Left ventricle myocardium superior (tissue), 1 donor: ENCODE data around the gene STX16. TPM values are rescaled to one million over a fixed set of nuclear protein-coding genes. Genes with fewer than 3 reads are reported as not detected.
"Not testable (repeated sequence)": the region's sequence is repeated elsewhere in the genome, so short reads cannot be mapped to it uniquely, and the experiment has no call there.

Source experiments
- ATAC-seq: fragments of 200-7000 bp; cut with Tn5 transposase; one replicate; pipeline ENCODE4 v1.9.1; 2020; ENCODE audit warnings: mild to moderate bottlenecking, moderate library complexity
- DNase-seq: peaks from one replicate; pipeline ENCODE4 v3.0.0-alpha.2; 2020
- intact Hi-C: fragments of 100-400 bp; cut with micrococcal nuclease; formaldehyde crosslinking; loops from one replicate; pipeline ENCODE4 v1.11.0; 2022
- total RNA-seq: library from RNA; stranded (reverse); fragmentation: NEBNext Ultra II Directional; extraction: Animal tissue kit (Norgen Biotek cat#: 25700); gene quantifications from one replicate; pipeline ENCODE4 v1.2.1, GENCODE V29; 2021
- donor health status: DM: no; HTN: yes; CAD: no; lungs with severe emphysema.

STX16 gene
- total RNA-seq, 1 donor from 2014 or later: 24.8 TPM

DNA sequence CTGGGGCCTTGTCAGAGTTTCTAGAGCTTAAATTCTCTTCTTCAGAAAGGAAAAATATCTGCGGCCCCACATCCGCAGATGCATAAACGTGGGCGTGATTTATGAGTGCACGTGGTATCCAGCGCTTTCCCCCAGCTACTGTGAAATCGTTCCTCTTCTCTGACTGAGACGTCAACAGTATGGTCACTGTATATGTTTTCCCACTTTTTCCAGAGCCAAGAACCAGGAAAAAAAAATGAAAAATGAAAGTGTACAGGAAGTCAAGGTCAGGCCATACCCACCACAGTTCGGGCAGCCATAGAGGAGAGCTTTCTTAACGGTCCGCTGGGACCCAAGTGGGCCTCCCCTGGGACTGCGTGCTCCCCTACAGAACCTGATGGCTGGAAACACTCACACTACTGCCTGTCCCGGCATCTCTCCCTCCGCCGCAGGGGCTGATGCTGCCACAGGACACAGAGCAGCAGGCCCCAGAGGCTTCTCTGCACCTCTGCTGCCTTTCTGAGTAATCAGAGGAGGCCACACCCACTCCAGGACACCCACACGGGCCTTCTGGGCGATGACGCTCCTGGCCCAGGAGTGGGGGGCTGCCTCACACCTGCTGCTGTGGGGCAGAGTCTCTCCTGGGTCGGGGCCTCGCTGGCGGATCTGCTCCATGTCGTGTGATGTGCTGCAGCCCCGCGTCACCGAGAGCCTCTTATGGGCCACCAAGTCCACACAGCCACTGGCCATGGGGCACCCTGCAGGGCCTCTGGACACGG lies 16.4 kb upstream of the STX16 start:
- DNase-seq: no peak
- intact Hi-C loops: no loop called here
- no peak for ATAC-seq

- intact Hi-C loops: no loop called here
- ATAC-seq (no peak), DNase-seq (no peak)
Observed at GRCh38 chr20:58635279-58635665, 15.8 kb upstream of the STX16 start.

GRCh38 chr20:58636396-58636982 lies 14.6 kb upstream of the STX16 start:
- ATAC-seq: no peak
- DNase-seq: no peak

GRCh38 chr20:58636983-58637421 lies 14.1 kb upstream of the STX16 start:
- DNase-seq (no peak), ATAC-seq (peak; percentile 21)
- intact Hi-C loops: no loop called here

More at GRCh38 chr20:58636396-58636982, 14.6 kb upstream of the STX16 start:
- intact Hi-C loops: no loop called here

GRCh38 chr20:58637466-58638213 lies 13.4 kb upstream of the STX16 start:
- no peak for DNase-seq
- intact Hi-C loops: no loop called here
- ATAC-seq: no peak

GRCh38 chr20:58638467-58639181 lies 12.5 kb upstream of the STX16 start:
- ATAC-seq (no peak), DNase-seq (no peak)
- intact Hi-C loops: no loop called here

DNA sequence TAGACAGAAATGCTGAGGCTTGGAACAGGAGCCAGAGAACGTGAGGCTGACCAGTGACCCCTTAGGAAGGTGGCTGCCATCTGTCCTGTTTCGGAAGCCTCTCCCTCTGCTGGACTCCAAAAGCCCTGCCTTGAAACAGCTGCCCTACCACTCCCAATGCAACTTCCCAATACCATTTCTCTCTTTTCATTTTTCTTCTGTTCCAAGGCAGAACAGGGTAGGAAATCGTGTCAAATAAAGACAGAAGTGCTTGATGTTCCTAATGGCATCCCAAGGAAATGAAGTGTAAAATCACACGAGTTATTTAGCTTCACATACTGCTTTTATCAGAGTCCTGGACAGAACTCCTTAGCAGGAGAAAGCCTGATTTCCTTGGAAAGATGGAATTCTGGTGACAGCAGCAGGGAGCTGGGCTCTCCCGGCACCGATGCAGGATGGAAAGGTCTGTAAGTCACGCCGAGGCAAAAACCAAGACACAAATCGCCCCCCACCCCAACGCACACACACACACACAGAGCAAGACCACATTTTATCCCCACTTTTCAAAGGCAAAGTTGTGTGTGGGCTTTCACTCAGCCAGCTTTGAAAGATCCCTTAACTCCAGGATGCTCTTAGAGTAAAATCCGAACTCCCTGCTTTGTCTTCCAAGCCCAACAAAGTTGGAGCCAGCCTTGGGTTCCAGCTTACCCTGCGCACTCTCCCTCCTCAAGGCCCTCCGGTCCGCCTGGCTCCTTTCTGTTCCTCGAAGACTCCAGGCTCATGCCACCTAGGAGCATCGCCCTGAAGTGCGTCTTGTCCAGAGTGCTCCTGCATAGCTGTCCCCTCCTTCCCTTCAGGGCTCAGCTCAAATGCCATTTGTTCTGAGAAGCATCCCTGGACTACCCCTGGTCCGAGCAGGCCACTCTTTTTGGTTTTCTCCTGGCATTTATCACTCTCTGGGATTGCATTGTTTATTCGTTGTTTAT lies 11.6 kb upstream of the STX16 start:
- DNase-seq: no peak
- ATAC-seq: no peak
- intact Hi-C loops: no loop called here

- intact Hi-C loops: no loop called here
- ATAC-seq (no peak), DNase-seq (no peak)
Observed at GRCh38 chr20:58640446-58640845, 10.6 kb upstream of the STX16 start.

DNA sequence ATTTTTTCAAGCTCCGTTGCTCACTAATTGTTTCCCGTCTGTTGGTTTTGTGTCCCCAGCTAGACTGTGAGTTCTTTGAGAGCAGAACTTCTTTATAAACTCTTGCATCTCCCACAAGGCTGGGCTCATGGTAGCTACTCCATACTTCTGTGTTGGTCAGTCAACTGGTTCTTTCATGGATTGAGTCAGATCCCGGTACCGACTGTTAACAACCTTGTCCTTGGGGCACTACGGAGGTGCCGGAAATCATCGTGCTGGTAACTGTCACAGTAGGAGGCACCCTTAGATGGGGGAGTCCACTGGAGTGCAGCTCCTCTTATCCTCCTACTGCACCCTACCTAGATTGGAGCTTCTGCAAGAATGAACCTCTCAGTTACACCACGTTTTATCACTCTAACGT lies 8.6 kb upstream of the STX16 start:
- DNase-seq: no peak
- intact Hi-C loops: no loop called here
- ATAC-seq: no peak

GRCh38 chr20:58642896-58643295 lies 8.2 kb upstream of the STX16 start:
- DNase-seq, ATAC-seq, intact Hi-C loops: not testable (repeated sequence)

DNA sequence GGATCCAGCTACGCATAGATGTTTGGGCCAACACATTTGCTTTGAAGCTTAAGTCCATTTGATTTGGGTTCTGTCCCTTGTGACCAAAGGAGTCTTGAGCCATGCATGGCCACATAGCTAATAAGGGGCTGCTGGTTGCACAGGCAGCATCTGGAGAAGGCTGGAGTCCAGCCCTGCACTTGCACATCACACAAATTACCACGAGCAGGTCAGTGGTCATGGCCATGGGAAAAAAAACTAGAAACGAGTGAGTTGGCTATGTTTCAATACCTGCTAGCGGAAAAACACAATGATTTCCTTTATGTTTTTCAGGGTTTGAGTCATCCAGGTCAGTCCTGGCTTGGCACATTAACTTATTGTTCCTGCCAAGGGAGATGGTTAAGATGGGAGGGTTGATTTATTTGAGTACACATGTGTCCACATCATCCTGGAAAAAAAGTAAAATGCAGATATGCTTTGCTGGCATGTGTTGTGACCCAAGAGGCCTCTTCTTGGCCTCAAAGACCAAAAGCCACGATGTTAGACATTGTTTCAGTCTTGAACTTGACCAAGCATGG lies 5.6 kb upstream of the STX16 start:
- intact Hi-C loops: no loop called here
- DNase-seq: no peak
- ATAC-seq: no peak

GRCh38 chr20:58646257-58646656 lies 4.8 kb upstream of the STX16 start:
- ATAC-seq: no peak
- intact Hi-C loops: no loop called here
- DNase-seq: no peak

GRCh38 chr20:58646703-58647102 lies 4.4 kb upstream of the STX16 start:
- intact Hi-C loops: no loop called here
- no peak for ATAC-seq
- DNase-seq: no peak

DNA sequence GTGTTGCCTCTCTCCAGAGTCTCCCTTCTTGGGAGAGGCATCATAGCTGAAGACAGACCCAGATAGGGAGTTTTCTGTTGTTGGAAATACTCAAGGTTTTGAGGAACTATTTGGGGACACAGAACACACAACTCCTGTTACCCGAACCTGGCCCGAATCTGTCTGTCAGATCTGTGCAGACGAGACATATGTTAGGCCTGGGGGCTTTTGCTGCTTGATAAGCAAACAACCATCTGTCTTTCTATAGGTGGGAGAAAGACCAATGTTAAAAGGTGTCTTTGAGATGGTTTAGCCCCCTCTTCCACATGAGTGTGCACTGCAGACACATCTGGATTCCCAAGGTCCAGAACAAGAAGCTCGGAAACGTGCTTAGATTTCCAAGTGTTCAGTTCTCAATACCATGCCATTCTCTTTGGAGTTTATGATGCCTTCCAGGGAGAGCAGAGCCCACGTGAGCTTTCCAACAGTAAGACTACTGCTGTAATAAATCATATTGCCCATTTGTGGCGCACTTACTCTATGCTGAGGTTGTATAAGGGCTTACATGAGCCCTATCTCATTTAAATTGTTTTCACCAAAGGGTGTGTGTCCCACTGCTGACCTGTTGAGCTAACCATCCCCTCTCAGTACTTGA lies 3.8 kb upstream of the STX16 start:
- intact Hi-C loops: no loop called here
- ATAC-seq (no peak), DNase-seq (no peak)

- DNase-seq (no peak), ATAC-seq (no peak)
- intact Hi-C loops: no loop called here
Observed at GRCh38 chr20:58647796-58648501, 3.1 kb upstream of the STX16 start.

GRCh38 chr20:58648502-58648825 lies 2.6 kb upstream of the STX16 start:
- intact Hi-C loops, DNase-seq, ATAC-seq: not testable (repeated sequence)
